Ascending aorta (tissue), 2 donors: ENCODE measurements around the gene SAG. TPM values are rescaled to one million over a fixed set of nuclear protein-coding genes. Genes with fewer than 3 reads are reported as not detected.

Source experiments
- DNase-seq, 2 donors: peaks; one replicate each; pipeline ENCODE4 v3.0.0-alpha.2; 2019; ENCODE audit warnings: low spot score in 2 of 2
- H3K27ac ChIP-seq, 2 donors: fragments of 200-600 bp; sonication (generic); one replicate each; pipeline ENCODE4 v1.5.1; 2016 to 2017; ENCODE audit warnings: mild to moderate bottlenecking in 1 of 2
- H3K27me3 ChIP-seq: fragments of 200-600 bp; sonication (generic); one replicate; pipeline ENCODE4 v1.5.1; 2017
- H3K36me3 ChIP-seq, 2 donors: fragments of 200-600 bp; sonication (generic); one replicate each; pipeline ENCODE4 v1.5.1; 2016
- H3K4me1 ChIP-seq, 2 donors: fragments of 200-600 bp; sonication (generic); one replicate each; pipeline ENCODE4 v1.5.1; 2016 to 2017; ENCODE audit warnings: mild to moderate bottlenecking in 1 of 2
- H3K4me3 ChIP-seq, 2 donors: fragments of 200-600 bp; sonication (generic); one replicate each; pipeline ENCODE4 v1.5.1; 2016 to 2017; ENCODE audit warnings: mild to moderate bottlenecking in 1 of 2
- H3K9me3 ChIP-seq, 2 donors: fragments of 200-600 bp; sonication (generic); one replicate each; pipeline ENCODE4 v1.5.1; 2016
- CTCF ChIP-seq, 3 experiments: fragments of 200-600 bp in 2 of 3; fragments of 450-650 bp in 1 of 3; sonication (generic) in 2 of 3; IDR thresholded peaks; one replicate each; pipeline ENCODE4 v1.5.1; 2016 to 2019; ENCODE audit warnings: antibody characterized with exemption in 3 of 3, mild to moderate bottlenecking in 1 of 3, moderate library complexity in 1 of 3
- intact Hi-C: fragments of 100-400 bp; cut with DNase I; formaldehyde crosslinking; loops from one replicate; pipeline ENCODE4 v1.15.1; 2023
- total RNA-seq: library from RNA; depleted of rRNA; stranded (reverse); fragments of >200 nt; gene quantifications from one replicate; pipeline ENCODE4 v1.1.0, GENCODE V29; 2016

The SAG gene
- total RNA-seq, 1 donor from 2014 or later: not detected

- Histone ChIP-seq H3K4me3 (no peak overlapping the region), H3K27ac (no peak overlapping the region), H3K9me3 (no peaks in the 10 kb centered on the region), H3K27me3 (no peaks in the 10 kb centered on the region), H3K4me1 (no peaks in the 10 kb centered on the region), H3K36me3 (peaks cover 74 to 88% of the 10 kb centered on the region in 2 donors)
- peak; percentile 34 to 70 for DNase-seq
- intact Hi-C loops: no loop called here
- no peak for TF ChIP-seq CTCF (IDR thresholded peaks at IDR 0.05)
Measured at GRCh38 chr2:233267516-233268245, 39.9 kb upstream of the SAG start.

- Histone ChIP-seq H3K36me3 (peaks cover 73 to 88% of the 10 kb centered on the region in 2 donors), H3K27ac (no peak overlapping the region), H3K4me1 (no peaks in the 10 kb centered on the region), H3K27me3 (no peaks in the 10 kb centered on the region), H3K9me3 (no peaks in the 10 kb centered on the region), H3K4me3 (no peak overlapping the region)
- TF ChIP-seq CTCF (IDR thresholded peaks at IDR 0.05): no peak
- intact Hi-C loops: no loop called here
- no peak for DNase-seq
Measured at GRCh38 chr2:233270366-233270765, 37.2 kb upstream of the SAG start.

GRCh38 chr2:233270951-233271350, 36.7 kb upstream of the SAG start:
- Histone ChIP-seq H3K27ac (no peak overlapping the region), H3K27me3 (no peaks in the 10 kb centered on the region), H3K4me3 (no peak overlapping the region), H3K36me3 (peaks cover 72 to 88% of the 10 kb centered on the region in 2 donors), H3K9me3 (no peaks in the 10 kb centered on the region), H3K4me1 (no peaks in the 10 kb centered on the region)
- TF ChIP-seq CTCF (IDR thresholded peaks at IDR 0.05): no peak
- intact Hi-C loops: no loop called here
- no peak for DNase-seq

GRCh38 chr2:233271693-233272092, 35.9 kb upstream of the SAG start:
- H3K27me3 ChIP-seq: no peaks in the 10 kb centered on the region
- H3K4me3 ChIP-seq: no peak overlapping the region
- intact Hi-C loops: no loop called here
- H3K9me3 ChIP-seq: no peaks in the 10 kb centered on the region
- no peak for TF ChIP-seq CTCF (IDR thresholded peaks at IDR 0.05)
- peaks cover 70 to 88% of the 10 kb centered on the region in 2 donors for H3K36me3 ChIP-seq
- no peaks in the 10 kb centered on the region for H3K4me1 ChIP-seq
- no peak overlapping the region for H3K27ac ChIP-seq
- no peak for DNase-seq

- Histone ChIP-seq H3K9me3 (no peaks in the 10 kb centered on the region), H3K4me3 (no peak overlapping the region), H3K4me1 (no peaks in the 10 kb centered on the region), H3K27me3 (no peaks in the 10 kb centered on the region), H3K27ac (no peak overlapping the region), H3K36me3 (peaks cover 73 to 88% of the 10 kb centered on the region in 2 donors)
- intact Hi-C loops: no loop called here
- TF ChIP-seq CTCF (IDR thresholded peaks at IDR 0.05): no peak
- no peak for DNase-seq
Measured at GRCh38 chr2:233273120-233273519, 34.5 kb upstream of the SAG start.
